ENCODE results near the gene GRM8. TPM values are rescaled to one million over a fixed set of nuclear protein-coding genes. Genes with fewer than 3 reads are reported as not detected.

GRM8 gene
- total RNA-seq, 1 experiment from 2014 or later = not detected

- no peak for TF ChIP-seq CTCF (IDR thresholded peaks at IDR 0.05; ENCODE audit: insufficient read depth in 1 of 2, low read depth in 1 of 2, low read length in 1 of 2, severe bottlenecking in 1 of 2, unreplicated experiment in 1 of 2)
- POLR2A ChIA-PET = no interaction called here
- Histone ChIP-seq H3K36me3 (ENCODE audit: control insufficient read depth, insufficient read depth, low read length) (no peaks in the 10 kb centered on the region), H3K4me3 (ENCODE audit: low read depth, low read length) (no peak overlapping the region), H3K9me3 (no peaks in the 10 kb centered on the region), H3K27me3 (replicated peaks; ENCODE audit: control insufficient read depth, insufficient read depth, low read length) (no peaks in the 10 kb centered on the region), H3K4me1 (no peaks in the 10 kb centered on the region)
- CTCF ChIA-PET = no interaction called here
- no TSS peak for BruUV-seq (replicated peaks)
- Mint-ChIP-seq H3K27ac (ENCODE audit: unreplicated experiment) (no peak overlapping the region), H3K36me3 (ENCODE audit: insufficient read depth, unreplicated experiment) (no peaks in the 10 kb centered on the region), H3K4me3 (ENCODE audit: unreplicated experiment) (no peak overlapping the region), H3K27me3 (ENCODE audit: insufficient read depth, unreplicated experiment) (no peaks in the 10 kb centered on the region), H3K9me3 (ENCODE audit: unreplicated experiment) (no peaks in the 10 kb centered on the region), H3K4me1 (ENCODE audit: low read depth, unreplicated experiment) (no peaks in the 10 kb centered on the region)
- DNase-seq = no peak
- intact Hi-C loops (cut with micrococcal nuclease; ENCODE audit: unreplicated experiment) = no loop called here
Measured at GRCh38 chr7:126690848-126691751, 561.6 kb downstream of the GRM8 start.

GRCh38 chr7:126690104-126690503 lies 562.6 kb downstream of the GRM8 start:
- TF ChIP-seq CTCF (IDR thresholded peaks at IDR 0.05; ENCODE audit: insufficient read depth in 1 of 2, low read depth in 1 of 2, low read length in 1 of 2, severe bottlenecking in 1 of 2, unreplicated experiment in 1 of 2) = no peak
- H3K36me3 Mint-ChIP-seq (ENCODE audit: insufficient read depth, unreplicated experiment) = no peaks in the 10 kb centered on the region
- CTCF ChIA-PET = no interaction called here

GRCh38 chr7:126689037-126689436 lies 563.7 kb downstream of the GRM8 start:
- ChIA-PET CTCF (no interaction called here), POLR2A (no interaction called here)
- H3K4me3 Mint-ChIP-seq (ENCODE audit: unreplicated experiment) = no peak overlapping the region
- no peak for DNase-seq
- H3K4me3 ChIP-seq (ENCODE audit: low read depth, low read length) = no peak overlapping the region
- H3K9me3 Mint-ChIP-seq (ENCODE audit: unreplicated experiment) = no peaks in the 10 kb centered on the region
- intact Hi-C loops (cut with micrococcal nuclease; ENCODE audit: unreplicated experiment) = no loop called here
- no TSS peak for BruUV-seq (replicated peaks)
- H3K27me3 ChIP-seq (replicated peaks; ENCODE audit: control insufficient read depth, insufficient read depth, low read length) = no peaks in the 10 kb centered on the region
- H3K4me1 ChIP-seq = no peaks in the 10 kb centered on the region
- H3K27ac Mint-ChIP-seq (ENCODE audit: unreplicated experiment) = no peak overlapping the region
- H3K36me3 Mint-ChIP-seq (ENCODE audit: insufficient read depth, unreplicated experiment) = no peaks in the 10 kb centered on the region
- no peaks in the 10 kb centered on the region for H3K36me3 ChIP-seq (ENCODE audit: control insufficient read depth, insufficient read depth, low read length)
- TF ChIP-seq CTCF (IDR thresholded peaks at IDR 0.05; ENCODE audit: insufficient read depth in 1 of 2, low read depth in 1 of 2, low read length in 1 of 2, severe bottlenecking in 1 of 2, unreplicated experiment in 1 of 2) = no peak
- H3K9me3 ChIP-seq = no peaks in the 10 kb centered on the region
- no peaks in the 10 kb centered on the region for H3K4me1 Mint-ChIP-seq (ENCODE audit: low read depth, unreplicated experiment)
- H3K27me3 Mint-ChIP-seq (ENCODE audit: insufficient read depth, unreplicated experiment) = no peaks in the 10 kb centered on the region

More at GRCh38 chr7:126690104-126690503, 562.6 kb downstream of the GRM8 start:
- no peaks in the 10 kb centered on the region for H3K36me3 ChIP-seq (ENCODE audit: control insufficient read depth, insufficient read depth, low read length)
- Mint-ChIP-seq H3K27ac (ENCODE audit: unreplicated experiment) (no peak overlapping the region), H3K9me3 (ENCODE audit: unreplicated experiment) (no peaks in the 10 kb centered on the region), H3K4me1 (ENCODE audit: low read depth, unreplicated experiment) (no peaks in the 10 kb centered on the region), H3K4me3 (ENCODE audit: unreplicated experiment) (no peak overlapping the region), H3K27me3 (ENCODE audit: insufficient read depth, unreplicated experiment) (no peaks in the 10 kb centered on the region)
- DNase-seq = no peak
- intact Hi-C loops (cut with micrococcal nuclease; ENCODE audit: unreplicated experiment) = no loop called here
- POLR2A ChIA-PET = no interaction called here
- no peaks in the 10 kb centered on the region for H3K9me3 ChIP-seq
- no TSS peak for BruUV-seq (replicated peaks)
- no peaks in the 10 kb centered on the region for H3K4me1 ChIP-seq
- no peaks in the 10 kb centered on the region for H3K27me3 ChIP-seq (replicated peaks; ENCODE audit: control insufficient read depth, insufficient read depth, low read length)
- no peak overlapping the region for H3K4me3 ChIP-seq (ENCODE audit: low read depth, low read length)

All from Caco-2 (cell line).